Endothelial cell (in vitro differentiated cells): ENCODE data around the gene SLC30A7. TPM values are rescaled to one million over a fixed set of nuclear protein-coding genes. Genes with fewer than 3 reads are reported as not detected.
A peak's percentile ranks its signal among the peaks of the same experiment; 100 is the strongest.

Source experiments
- DNase-seq: peaks from one replicate; pipeline ENCODE4 v3.0.0; 2021; ENCODE audit warnings: low spot score
- H3K27ac Mint-ChIP-seq: one replicate; pipeline ENCODE4 v1.8.0; 2021; ENCODE audit warnings: mixed read lengths, inconsistent platforms; ENCODE audit not compliant: unreplicated experiment
- H3K27me3 Mint-ChIP-seq: one replicate; pipeline ENCODE4 v1.8.0; 2021; ENCODE audit warnings: mild to moderate bottlenecking, moderate library complexity, mixed read lengths, inconsistent platforms; ENCODE audit not compliant: unreplicated experiment
- H3K36me3 Mint-ChIP-seq: one replicate; pipeline ENCODE4 v1.8.0; 2021; ENCODE audit warnings: mild to moderate bottlenecking, low read depth, mixed read lengths, inconsistent platforms; ENCODE audit not compliant: unreplicated experiment
- H3K4me1 Mint-ChIP-seq: one replicate; pipeline ENCODE4 v1.8.0; 2021; ENCODE audit warnings: mild to moderate bottlenecking, mixed read lengths, inconsistent platforms; ENCODE audit not compliant: unreplicated experiment
- H3K4me3 Mint-ChIP-seq: one replicate; pipeline ENCODE4 v1.8.0; 2021; ENCODE audit warnings: mild to moderate bottlenecking, mixed read lengths, inconsistent platforms; ENCODE audit not compliant: unreplicated experiment
- H3K9me3 Mint-ChIP-seq: one replicate; pipeline ENCODE4 v1.8.0; 2021; ENCODE audit warnings: mixed read lengths, inconsistent platforms; ENCODE audit not compliant: unreplicated experiment
- CTCF ChIP-seq: fragments of 200-600 bp; sonication (generic); IDR thresholded peaks from one replicate; pipeline ENCODE4 v1.5.0; 2021; ENCODE audit warnings: antibody characterized with exemption; ENCODE audit not compliant: unreplicated experiment
- total RNA-seq: library from RNA; stranded (reverse); fragmentation: NEBNext Ultra II Directional; extraction: Animal tissue kit (Norgen Biotek cat#: 25700); gene quantifications from one replicate; pipeline ENCODE4 v1.2.1, GENCODE V29; 2021; ENCODE audit not compliant: unreplicated experiment

SLC30A7 gene
- total RNA-seq, 1 donor from 2014 or later = 33.2 TPM

GRCh38 chr1:100891380-100891779, 4.5 kb upstream of the SLC30A7 start:
- no peak for DNase-seq
- H3K4me3 Mint-ChIP-seq = no peak overlapping the region
- peaks cover 55% of the 10 kb centered on the region for H3K36me3 Mint-ChIP-seq
- H3K27ac Mint-ChIP-seq = no peak overlapping the region
- peaks cover 12% of the 10 kb centered on the region for H3K4me1 Mint-ChIP-seq
- peaks cover 5% of the 10 kb centered on the region for H3K9me3 Mint-ChIP-seq
- no peak for TF ChIP-seq CTCF
- peaks cover 6% of the 10 kb centered on the region for H3K27me3 Mint-ChIP-seq

- H3K4me3 Mint-ChIP-seq = no peak overlapping the region
- H3K4me1 Mint-ChIP-seq = peaks cover 19% of the 10 kb centered on the region
- peaks cover 10% of the 10 kb centered on the region for H3K27me3 Mint-ChIP-seq
- TF ChIP-seq CTCF = no peak
- H3K36me3 Mint-ChIP-seq = peaks cover 51% of the 10 kb centered on the region
- H3K9me3 Mint-ChIP-seq = peaks cover 5% of the 10 kb centered on the region
- no peak for DNase-seq
- H3K27ac Mint-ChIP-seq = no peak overlapping the region
Observed at GRCh38 chr1:100892554-100892953, 3.3 kb upstream of the SLC30A7 start.

- Mint-ChIP-seq H3K27ac (peak overlapping the region; percentile 34), H3K36me3 (peaks cover 45% of the 10 kb centered on the region), H3K4me3 (peak overlapping the region; percentile 74), H3K9me3 (peaks cover 5% of the 10 kb centered on the region), H3K27me3 (peaks cover 10% of the 10 kb centered on the region), H3K4me1 (peaks cover 24% of the 10 kb centered on the region)
- no peak for TF ChIP-seq CTCF
- no peak for DNase-seq
Observed at GRCh38 chr1:100893718-100894117, 2.2 kb upstream of the SLC30A7 start.

- peaks cover 10% of the 10 kb centered on the region for H3K27me3 Mint-ChIP-seq
- H3K27ac Mint-ChIP-seq = peak within 1 kb of the TSS; percentile 99
- peak within 1 kb of the TSS; percentile 99 for H3K4me3 Mint-ChIP-seq
- peaks cover 41% of the 10 kb centered on the region for H3K36me3 Mint-ChIP-seq
- peak; percentile 75 for DNase-seq
- no peak for TF ChIP-seq CTCF
- H3K4me1 Mint-ChIP-seq = peaks cover 24% of the 10 kb centered on the region
- peaks cover 5% of the 10 kb centered on the region for H3K9me3 Mint-ChIP-seq
Observed at GRCh38 chr1:100894603-100895539, 1.0 kb upstream of the SLC30A7 start, which contains the start of gene EXTL2. Gene EXTL2, minus strand, starts transcription at chr1:100894842. Its CDS starts 6,085 bp downstream, at chr1:100888757.

GRCh38 chr1:100896481-100896982, 642 bp downstream of the SLC30A7 start:
- peaks cover 27% of the 10 kb centered on the region for H3K36me3 Mint-ChIP-seq
- peak; percentile 29 for DNase-seq
- no peak for TF ChIP-seq CTCF
- H3K27ac Mint-ChIP-seq = peak overlapping the region; percentile 99
- peaks cover 24% of the 10 kb centered on the region for H3K4me1 Mint-ChIP-seq
- no peaks in the 10 kb centered on the region for H3K9me3 Mint-ChIP-seq
- peak overlapping the region; percentile 99 for H3K4me3 Mint-ChIP-seq
- peaks cover 10% of the 10 kb centered on the region for H3K27me3 Mint-ChIP-seq
